K562 (cell line): Measurements from ENCODE around the gene LINGO3. TPM values are rescaled to one million over a fixed set of nuclear protein-coding genes. Genes with fewer than 3 reads are reported as not detected.

Experiments used
- BRF1 ChIP-seq: IDR thresholded peaks from 3 replicates; pipeline ENCODE4 v1.6.1; 2011; ENCODE audit warnings: borderline replicate concordance, mild to moderate bottlenecking; ENCODE audit not compliant: insufficient read length; ENCODE audit errors: extremely low read depth
- CEBPG ChIP-seq, 3 experiments: fragments of 200-800 bp in 1 of 3; sonication (Bioruptor generic) in 1 of 3; sonication (generic) in 1 of 3; formaldehyde crosslinking in 1 of 3; IDR thresholded peaks in 2 of 3; conservative IDR thresholded peaks in 1 of 3; 2 replicates each; pipeline versions ENCODE4 v1.6.1 to v1.8.0; 2016 to 2022; ENCODE audit warnings: missing compliant biosample characterization in 2 of 3, missing genetic modification characterization in 2 of 3, mild to moderate bottlenecking in 1 of 3, missing genetic modification reagents in 1 of 3
- SREBF1 ChIP-seq: fragments of 150-350 bp; IDR thresholded peaks from 2 replicates; pipeline ENCODE4 v1.6.1; 2014; ENCODE audit warnings: antibody characterized with exemption, low read depth, low read length, borderline replicate concordance
- ZBTB7A ChIP-seq: IDR thresholded peaks from 2 replicates; pipeline ENCODE4 v1.6.1; 2011; ENCODE audit warnings: low read depth, mild to moderate bottlenecking, low read length, moderate library complexity, borderline replicate concordance; ENCODE audit not compliant: control insufficient read depth
- polyA plus RNA-seq, 8 experiments: library from polyadenylated mRNA; depleted of rRNA in 4 of 8; stranded (reverse) in 5 of 8; unstranded in 3 of 8; fragments of >200 nt; fragmentation: Nextera tagmentation in 2 of 8; fragmentation: Illumina TruSeq in 1 of 8; extraction: Ambion mirVana in 2 of 8; extraction: Trizol in 1 of 8; gene quantifications; 2 replicates each; pipeline versions ENCODE4 v1.2.1 to v1.2.3, GENCODE V29; 2011 to 2014; ENCODE audit warnings: inconsistent platforms in 1 of 8, missing spikeins in 1 of 8
- total RNA-seq, 7 experiments: library from RNA; depleted of rRNA in 6 of 7; stranded (reverse); fragments of >200 nt in 6 of 7; fragmentation: Illumina TruSeq in 2 of 7; extraction: Trizol in 2 of 7; gene quantifications; 2 replicates each; pipeline versions ENCODE4 v1.2.1 to v1.2.3, GENCODE V29; 2011 to 2021; ENCODE audit warnings: low replicate concordance in 1 of 7
- TF ChIP-seq, protein P1 (sequence below): fragments of 450-650 bp; IDR thresholded peaks from 2 replicates; pipeline ENCODE4 v1.6.1; 2016
- TF ChIP-seq, protein P2 (sequence below): fragments of 250-450 bp; sonication (Bioruptor Pico); IDR thresholded peaks from 2 replicates; pipeline ENCODE4 v1.8.0; 2022; ENCODE audit warnings: inconsistent platforms, mild to moderate bottlenecking, moderate library complexity, borderline replicate concordance
- TF ChIP-seq, protein P3 (sequence below), 2 experiments: fragments of 450-650 bp; IDR thresholded peaks; 2 replicates each; pipeline ENCODE4 v1.6.1; 2018; ENCODE audit warnings: mild to moderate bottlenecking in 2 of 2, low read depth in 1 of 2; ENCODE audit not compliant: partially characterized antibody in 2 of 2
- TF ChIP-seq, protein P4 (sequence below): fragments of 450-650 bp; IDR thresholded peaks from 2 replicates; pipeline ENCODE4 v1.6.1; 2017; ENCODE audit warnings: antibody characterized with exemption, mild to moderate bottlenecking
- TF ChIP-seq, protein P5 (sequence below): sonication (generic); formaldehyde crosslinking; IDR thresholded peaks from 2 replicates; pipeline ENCODE4 v1.9.0; 2022; ENCODE audit warnings: mild to moderate bottlenecking, missing genetic modification reagents

The LINGO3 gene
- total and polyA plus RNA-seq, 9 of the 15 experiments (the other 6 are each of a cell fraction or from before 2014, with no cell fraction given), result 0.03 to 0.05 (median 0.03) TPM; not detected in 6

DNA sequence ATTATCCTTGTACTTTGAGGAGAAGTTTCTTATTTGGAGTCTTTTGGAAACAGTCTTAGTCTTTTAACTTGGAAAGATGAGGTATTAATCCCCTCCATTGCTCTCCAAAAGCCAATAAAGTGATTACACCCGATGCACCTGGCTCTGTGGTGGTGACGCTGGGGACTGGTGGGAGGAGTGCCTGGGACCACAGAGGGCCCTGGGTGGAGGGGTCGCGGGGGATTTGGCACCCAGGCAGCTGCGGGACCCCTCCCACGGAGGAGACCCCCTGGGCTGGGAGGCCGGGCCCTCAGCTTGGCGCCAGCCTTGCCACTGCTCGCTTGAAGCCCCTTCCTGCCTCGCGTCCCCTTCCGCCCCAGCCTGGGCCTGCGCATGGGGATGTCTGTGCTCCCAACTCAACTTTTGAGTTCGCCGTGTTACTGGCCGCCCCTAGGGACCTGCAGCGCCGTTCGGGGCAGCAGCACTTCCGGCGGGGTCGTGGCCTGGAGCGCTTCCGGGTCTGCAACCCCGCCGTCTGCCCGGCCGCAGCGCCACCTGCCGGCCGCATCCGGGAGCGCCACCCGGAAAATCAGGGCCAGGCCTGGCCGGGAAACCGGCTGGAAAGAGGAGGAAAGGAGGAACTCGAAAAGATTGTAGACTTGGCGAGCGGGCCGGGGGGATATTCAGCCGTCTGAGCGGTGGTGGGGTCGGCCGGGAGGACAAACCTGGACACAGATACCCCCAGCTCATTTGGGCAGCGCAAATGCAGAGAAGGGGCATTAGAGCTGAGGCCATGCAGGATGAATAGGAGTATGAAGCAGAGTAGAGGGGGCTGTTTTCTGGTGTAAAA lies 34.4 kb downstream of the LINGO3 start (continued):
- TF ChIP-seq, protein P1, sequence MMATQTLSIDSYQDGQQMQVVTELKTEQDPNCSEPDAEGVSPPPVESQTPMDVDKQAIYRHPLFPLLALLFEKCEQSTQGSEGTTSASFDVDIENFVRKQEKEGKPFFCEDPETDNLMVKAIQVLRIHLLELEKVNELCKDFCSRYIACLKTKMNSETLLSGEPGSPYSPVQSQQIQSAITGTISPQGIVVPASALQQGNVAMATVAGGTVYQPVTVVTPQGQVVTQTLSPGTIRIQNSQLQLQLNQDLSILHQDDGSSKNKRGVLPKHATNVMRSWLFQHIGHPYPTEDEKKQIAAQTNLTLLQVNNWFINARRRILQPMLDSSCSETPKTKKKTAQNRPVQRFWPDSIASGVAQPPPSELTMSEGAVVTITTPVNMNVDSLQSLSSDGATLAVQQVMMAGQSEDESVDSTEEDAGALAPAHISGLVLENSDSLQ, result peak; percentile 59
- no peak for TF ChIP-seq BRF1
- TF ChIP-seq, protein P2, sequence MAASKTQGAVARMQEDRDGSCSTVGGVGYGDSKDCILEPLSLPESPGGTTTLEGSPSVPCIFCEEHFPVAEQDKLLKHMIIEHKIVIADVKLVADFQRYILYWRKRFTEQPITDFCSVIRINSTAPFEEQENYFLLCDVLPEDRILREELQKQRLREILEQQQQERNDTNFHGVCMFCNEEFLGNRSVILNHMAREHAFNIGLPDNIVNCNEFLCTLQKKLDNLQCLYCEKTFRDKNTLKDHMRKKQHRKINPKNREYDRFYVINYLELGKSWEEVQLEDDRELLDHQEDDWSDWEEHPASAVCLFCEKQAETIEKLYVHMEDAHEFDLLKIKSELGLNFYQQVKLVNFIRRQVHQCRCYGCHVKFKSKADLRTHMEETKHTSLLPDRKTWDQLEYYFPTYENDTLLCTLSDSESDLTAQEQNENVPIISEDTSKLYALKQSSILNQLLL, result no peak
- TF ChIP-seq ZBTB7A, result peak; percentile 80
- TF ChIP-seq, protein P3, sequence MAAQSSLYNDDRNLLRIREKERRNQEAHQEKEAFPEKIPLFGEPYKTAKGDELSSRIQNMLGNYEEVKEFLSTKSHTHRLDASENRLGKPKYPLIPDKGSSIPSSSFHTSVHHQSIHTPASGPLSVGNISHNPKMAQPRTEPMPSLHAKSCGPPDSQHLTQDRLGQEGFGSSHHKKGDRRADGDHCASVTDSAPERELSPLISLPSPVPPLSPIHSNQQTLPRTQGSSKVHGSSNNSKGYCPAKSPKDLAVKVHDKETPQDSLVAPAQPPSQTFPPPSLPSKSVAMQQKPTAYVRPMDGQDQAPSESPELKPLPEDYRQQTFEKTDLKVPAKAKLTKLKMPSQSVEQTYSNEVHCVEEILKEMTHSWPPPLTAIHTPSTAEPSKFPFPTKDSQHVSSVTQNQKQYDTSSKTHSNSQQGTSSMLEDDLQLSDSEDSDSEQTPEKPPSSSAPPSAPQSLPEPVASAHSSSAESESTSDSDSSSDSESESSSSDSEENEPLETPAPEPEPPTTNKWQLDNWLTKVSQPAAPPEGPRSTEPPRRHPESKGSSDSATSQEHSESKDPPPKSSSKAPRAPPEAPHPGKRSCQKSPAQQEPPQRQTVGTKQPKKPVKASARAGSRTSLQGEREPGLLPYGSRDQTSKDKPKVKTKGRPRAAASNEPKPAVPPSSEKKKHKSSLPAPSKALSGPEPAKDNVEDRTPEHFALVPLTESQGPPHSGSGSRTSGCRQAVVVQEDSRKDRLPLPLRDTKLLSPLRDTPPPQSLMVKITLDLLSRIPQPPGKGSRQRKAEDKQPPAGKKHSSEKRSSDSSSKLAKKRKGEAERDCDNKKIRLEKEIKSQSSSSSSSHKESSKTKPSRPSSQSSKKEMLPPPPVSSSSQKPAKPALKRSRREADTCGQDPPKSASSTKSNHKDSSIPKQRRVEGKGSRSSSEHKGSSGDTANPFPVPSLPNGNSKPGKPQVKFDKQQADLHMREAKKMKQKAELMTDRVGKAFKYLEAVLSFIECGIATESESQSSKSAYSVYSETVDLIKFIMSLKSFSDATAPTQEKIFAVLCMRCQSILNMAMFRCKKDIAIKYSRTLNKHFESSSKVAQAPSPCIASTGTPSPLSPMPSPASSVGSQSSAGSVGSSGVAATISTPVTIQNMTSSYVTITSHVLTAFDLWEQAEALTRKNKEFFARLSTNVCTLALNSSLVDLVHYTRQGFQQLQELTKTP (IDR thresholded peaks at IDR 0.05; ENCODE audit: low read depth in 1 of 2, partially characterized antibody in 2 of 2), result no peak
- TF ChIP-seq SREBF1, result 0 out of 2 replicates have a peak, but pooled peaks have one; percentile 49
- no peak for TF ChIP-seq CEBPG (CRISPR knock-in tag; IDR thresholded peaks at IDR 0.05)
- no peak for TF ChIP-seq CEBPG (tag; conservative IDR thresholded peaks at IDR 0.05 in 1 of 2, IDR thresholded peaks at IDR 0.05 in 1 of 2)
- TF ChIP-seq, protein P4, sequence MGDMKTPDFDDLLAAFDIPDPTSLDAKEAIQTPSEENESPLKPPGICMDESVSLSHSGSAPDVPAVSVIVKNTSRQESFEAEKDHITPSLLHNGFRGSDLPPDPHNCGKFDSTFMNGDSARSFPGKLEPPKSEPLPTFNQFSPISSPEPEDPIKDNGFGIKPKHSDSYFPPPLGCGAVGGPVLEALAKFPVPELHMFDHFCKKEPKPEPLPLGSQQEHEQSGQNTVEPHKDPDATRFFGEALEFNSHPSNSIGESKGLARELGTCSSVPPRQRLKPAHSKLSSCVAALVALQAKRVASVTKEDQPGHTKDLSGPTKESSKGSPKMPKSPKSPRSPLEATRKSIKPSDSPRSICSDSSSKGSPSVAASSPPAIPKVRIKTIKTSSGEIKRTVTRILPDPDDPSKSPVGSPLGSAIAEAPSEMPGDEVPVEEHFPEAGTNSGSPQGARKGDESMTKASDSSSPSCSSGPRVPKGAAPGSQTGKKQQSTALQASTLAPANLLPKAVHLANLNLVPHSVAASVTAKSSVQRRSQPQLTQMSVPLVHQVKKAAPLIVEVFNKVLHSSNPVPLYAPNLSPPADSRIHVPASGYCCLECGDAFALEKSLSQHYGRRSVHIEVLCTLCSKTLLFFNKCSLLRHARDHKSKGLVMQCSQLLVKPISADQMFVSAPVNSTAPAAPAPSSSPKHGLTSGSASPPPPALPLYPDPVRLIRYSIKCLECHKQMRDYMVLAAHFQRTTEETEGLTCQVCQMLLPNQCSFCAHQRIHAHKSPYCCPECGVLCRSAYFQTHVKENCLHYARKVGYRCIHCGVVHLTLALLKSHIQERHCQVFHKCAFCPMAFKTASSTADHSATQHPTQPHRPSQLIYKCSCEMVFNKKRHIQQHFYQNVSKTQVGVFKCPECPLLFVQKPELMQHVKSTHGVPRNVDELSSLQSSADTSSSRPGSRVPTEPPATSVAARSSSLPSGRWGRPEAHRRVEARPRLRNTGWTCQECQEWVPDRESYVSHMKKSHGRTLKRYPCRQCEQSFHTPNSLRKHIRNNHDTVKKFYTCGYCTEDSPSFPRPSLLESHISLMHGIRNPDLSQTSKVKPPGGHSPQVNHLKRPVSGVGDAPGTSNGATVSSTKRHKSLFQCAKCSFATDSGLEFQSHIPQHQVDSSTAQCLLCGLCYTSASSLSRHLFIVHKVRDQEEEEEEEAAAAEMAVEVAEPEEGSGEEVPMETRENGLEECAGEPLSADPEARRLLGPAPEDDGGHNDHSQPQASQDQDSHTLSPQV, result no peak
- TF ChIP-seq, protein P5, sequence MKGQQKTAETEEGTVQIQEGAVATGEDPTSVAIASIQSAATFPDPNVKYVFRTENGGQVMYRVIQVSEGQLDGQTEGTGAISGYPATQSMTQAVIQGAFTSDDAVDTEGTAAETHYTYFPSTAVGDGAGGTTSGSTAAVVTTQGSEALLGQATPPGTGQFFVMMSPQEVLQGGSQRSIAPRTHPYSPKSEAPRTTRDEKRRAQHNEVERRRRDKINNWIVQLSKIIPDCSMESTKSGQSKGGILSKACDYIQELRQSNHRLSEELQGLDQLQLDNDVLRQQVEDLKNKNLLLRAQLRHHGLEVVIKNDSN, result 0 out of 2 replicates have a peak, but pooled peaks have one; percentile 34
